Nephron progenitor cell (in vitro differentiated cells): ENCODE data around the gene TTBK1.

Experiments used
- DNase-seq: peaks from one replicate; pipeline ENCODE4 v3.0.0; 2021
- H3K27ac Mint-ChIP-seq: 2 replicates; pipeline ENCODE4 v1.8.0; 2021; ENCODE audit warnings: mild to moderate bottlenecking, moderate library complexity, mixed read lengths
- H3K27me3 Mint-ChIP-seq: 2 replicates; pipeline ENCODE4 v1.8.0; 2021; ENCODE audit warnings: mild to moderate bottlenecking, low read depth, mixed read lengths; ENCODE audit not compliant: poor library complexity
- H3K36me3 Mint-ChIP-seq: 2 replicates; pipeline ENCODE4 v1.8.0; 2021; ENCODE audit warnings: low read depth, mixed read lengths
- H3K4me1 Mint-ChIP-seq: 2 replicates; pipeline ENCODE4 v1.8.0; 2021; ENCODE audit warnings: mixed read lengths
- H3K4me3 Mint-ChIP-seq: 2 replicates; pipeline ENCODE4 v1.8.0; 2021; ENCODE audit warnings: mild to moderate bottlenecking, moderate library complexity, mixed read lengths
- H3K9me3 Mint-ChIP-seq: 2 replicates; pipeline ENCODE4 v1.8.0; 2021; ENCODE audit warnings: mild to moderate bottlenecking, moderate library complexity, mixed read lengths
- TF ChIP-seq, protein P1 (sequence below): fragments of 200-600 bp; sonication (generic); IDR thresholded peaks from 2 replicates; pipeline ENCODE4 v1.5.0; 2021; ENCODE audit warnings: antibody characterized with exemption

Gene TTBK1

DNA sequence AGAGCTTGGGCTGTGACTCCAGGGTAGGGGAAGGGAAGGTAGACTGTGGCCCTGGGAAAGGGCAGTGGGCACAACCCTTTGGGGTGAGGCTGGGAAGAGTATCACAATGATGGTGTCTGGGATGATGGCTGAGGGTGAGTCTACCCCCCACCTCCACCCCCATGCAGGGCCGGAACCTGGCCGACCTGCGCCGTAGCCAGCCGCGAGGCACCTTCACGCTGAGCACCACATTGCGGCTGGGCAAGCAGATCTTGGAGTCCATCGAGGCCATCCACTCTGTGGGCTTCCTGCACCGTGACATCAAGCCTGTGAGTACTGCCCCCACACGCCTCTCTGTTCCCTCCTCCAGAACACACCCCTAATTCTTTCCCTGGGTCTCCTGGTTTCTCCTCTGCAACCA is 10.1 kb downstream of the TTBK1 start:
- no peaks in the 10 kb centered on the region for H3K9me3 Mint-ChIP-seq
- DNase-seq: no peak
- H3K27ac Mint-ChIP-seq: no peak overlapping the region
- H3K4me1 Mint-ChIP-seq: peaks cover 36% of the 10 kb centered on the region
- H3K27me3 Mint-ChIP-seq: peaks cover 33% of the 10 kb centered on the region
- TF ChIP-seq, protein P1, sequence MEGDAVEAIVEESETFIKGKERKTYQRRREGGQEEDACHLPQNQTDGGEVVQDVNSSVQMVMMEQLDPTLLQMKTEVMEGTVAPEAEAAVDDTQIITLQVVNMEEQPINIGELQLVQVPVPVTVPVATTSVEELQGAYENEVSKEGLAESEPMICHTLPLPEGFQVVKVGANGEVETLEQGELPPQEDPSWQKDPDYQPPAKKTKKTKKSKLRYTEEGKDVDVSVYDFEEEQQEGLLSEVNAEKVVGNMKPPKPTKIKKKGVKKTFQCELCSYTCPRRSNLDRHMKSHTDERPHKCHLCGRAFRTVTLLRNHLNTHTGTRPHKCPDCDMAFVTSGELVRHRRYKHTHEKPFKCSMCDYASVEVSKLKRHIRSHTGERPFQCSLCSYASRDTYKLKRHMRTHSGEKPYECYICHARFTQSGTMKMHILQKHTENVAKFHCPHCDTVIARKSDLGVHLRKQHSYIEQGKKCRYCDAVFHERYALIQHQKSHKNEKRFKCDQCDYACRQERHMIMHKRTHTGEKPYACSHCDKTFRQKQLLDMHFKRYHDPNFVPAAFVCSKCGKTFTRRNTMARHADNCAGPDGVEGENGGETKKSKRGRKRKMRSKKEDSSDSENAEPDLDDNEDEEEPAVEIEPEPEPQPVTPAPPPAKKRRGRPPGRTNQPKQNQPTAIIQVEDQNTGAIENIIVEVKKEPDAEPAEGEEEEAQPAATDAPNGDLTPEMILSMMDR: no peak
- H3K4me3 Mint-ChIP-seq: no peak overlapping the region
- no peaks in the 10 kb centered on the region for H3K36me3 Mint-ChIP-seq

DNA sequence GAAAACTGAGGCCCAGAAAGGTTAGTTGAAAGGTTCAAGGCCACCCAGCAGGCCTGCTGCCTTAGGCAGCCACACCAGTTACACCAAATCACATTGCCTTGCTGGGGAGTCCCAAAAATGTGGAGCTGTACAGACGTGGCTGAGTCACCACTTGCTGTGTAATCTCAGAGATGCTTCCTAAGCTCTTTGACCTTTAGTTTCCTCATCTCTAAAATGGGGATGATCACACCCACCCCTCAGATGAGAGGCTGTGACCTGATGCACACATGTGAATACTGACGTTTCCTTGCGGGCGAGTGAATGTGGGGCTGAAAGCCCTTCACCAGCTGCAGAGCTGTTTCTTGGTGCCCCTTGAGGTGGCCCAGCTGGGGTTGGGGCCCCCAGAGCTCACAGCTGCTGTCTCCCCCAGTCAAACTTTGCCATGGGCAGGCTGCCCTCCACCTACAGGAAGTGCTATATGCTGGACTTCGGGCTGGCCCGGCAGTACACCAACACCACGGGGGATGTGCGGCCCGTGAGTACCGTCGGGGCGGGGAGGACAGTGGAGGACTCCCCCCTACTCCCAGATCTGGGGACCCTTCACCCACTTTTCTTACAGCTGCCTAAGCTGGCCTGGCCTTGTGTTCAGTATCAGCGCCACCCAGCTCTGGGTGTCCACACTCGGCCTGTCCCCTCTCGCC is 11.0 kb downstream of the TTBK1 start:
- DNase-seq: no peak
- peaks cover 32% of the 10 kb centered on the region for H3K27me3 Mint-ChIP-seq

DNA sequence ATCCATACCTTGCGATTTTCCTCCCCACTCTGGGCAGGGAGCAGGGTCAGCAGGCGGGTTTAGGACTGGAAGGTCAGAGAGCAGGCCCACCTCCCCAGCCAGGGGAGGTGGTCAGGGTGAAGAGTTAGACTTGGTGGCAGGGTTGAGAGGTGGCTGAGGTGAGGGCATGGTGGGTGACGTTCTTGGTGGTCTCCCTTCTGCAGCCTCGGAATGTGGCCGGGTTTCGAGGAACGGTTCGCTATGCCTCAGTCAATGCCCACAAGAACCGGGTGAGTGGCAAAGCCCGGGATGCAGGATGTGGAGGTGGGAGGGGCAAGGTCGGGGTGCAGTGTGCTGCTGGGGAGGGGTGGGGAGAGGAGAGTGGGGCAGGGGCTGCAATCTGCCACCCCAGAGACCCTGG is 11.6 kb downstream of the TTBK1 start:
- Mint-ChIP-seq H3K36me3 (no peaks in the 10 kb centered on the region), H3K4me3 (no peak overlapping the region), H3K4me1 (peaks cover 36% of the 10 kb centered on the region), H3K27me3 (peaks cover 34% of the 10 kb centered on the region), H3K27ac (no peak overlapping the region), H3K9me3 (no peaks in the 10 kb centered on the region)
- TF ChIP-seq, protein P1: no peak
- DNase-seq: no peak

More for the DNA sequence above, 11.0 kb downstream of the TTBK1 start:
- Mint-ChIP-seq H3K9me3 (no peaks in the 10 kb centered on the region), H3K27ac (no peak overlapping the region), H3K36me3 (no peaks in the 10 kb centered on the region), H3K4me3 (no peak overlapping the region), H3K4me1 (peaks cover 36% of the 10 kb centered on the region)
- TF ChIP-seq, protein P1: no peak

DNA sequence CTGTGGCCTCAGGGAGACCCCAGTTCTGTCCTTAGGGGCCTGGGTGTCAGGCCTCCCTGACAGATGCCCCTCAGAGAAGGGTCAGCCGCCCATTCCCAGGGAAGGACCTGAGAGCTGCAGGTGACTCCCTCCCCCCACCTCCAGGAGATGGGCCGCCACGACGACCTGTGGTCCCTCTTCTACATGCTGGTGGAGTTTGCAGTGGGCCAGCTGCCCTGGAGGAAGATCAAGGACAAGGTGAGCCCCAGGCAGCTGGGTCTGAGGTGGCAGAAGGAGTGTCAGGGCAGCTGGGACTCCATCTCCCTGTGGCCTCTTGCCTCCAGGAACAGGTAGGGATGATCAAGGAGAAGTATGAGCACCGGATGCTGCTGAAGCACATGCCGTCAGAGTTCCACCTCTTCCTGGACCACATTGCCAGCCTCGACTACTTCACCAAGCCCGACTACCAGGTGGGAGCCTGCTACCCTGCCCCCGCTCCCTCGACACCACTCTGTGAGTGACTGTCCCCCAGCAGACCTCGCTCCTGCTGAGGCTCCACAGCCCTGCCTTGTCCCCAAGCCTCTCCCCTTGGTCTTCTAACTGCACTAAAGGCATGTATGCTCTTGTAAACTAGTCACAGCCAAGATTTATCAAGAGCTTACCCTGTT is 12.2 kb downstream of the TTBK1 start:
- H3K4me3 Mint-ChIP-seq: no peak overlapping the region
- TF ChIP-seq, protein P1: no peak
- H3K36me3 Mint-ChIP-seq: no peaks in the 10 kb centered on the region
- peaks cover 34% of the 10 kb centered on the region for H3K27me3 Mint-ChIP-seq
- H3K27ac Mint-ChIP-seq: no peak overlapping the region
- H3K9me3 Mint-ChIP-seq: no peaks in the 10 kb centered on the region
- peaks cover 35% of the 10 kb centered on the region for H3K4me1 Mint-ChIP-seq
- DNase-seq: no peak

DNA sequence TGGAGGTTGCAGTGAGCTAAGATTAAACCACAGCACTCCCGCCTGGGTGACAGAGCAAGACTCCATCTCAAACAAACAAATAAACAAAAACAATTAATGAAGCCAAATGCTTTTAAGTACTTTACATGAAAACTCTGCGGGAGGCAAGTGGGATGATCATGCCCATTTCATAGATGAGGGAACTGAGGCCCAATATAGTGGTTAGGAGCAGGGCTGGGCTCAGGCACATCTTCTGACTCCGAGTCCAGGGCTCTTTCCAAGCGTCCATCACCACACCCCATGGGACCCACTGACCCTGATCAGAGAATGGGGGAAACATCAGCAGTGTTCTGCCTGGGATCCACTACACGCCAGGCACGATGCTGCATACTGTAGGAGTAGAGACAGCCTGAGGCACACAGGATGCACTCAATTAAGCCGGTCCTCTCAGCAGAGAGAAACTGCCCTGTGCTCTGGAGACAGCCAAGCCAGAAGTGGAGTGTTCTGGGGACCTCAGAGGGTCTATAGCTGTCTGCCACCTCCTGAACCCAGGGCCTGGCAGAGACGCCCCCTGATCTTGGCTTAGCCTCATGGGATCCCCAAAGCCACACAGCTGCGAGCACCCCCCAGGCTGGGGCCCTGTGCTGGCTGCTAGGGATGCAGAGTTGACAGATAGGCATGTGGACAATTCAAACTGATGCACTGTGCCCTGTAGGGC is 13.5 kb downstream of the TTBK1 start:
- no peak for DNase-seq
- Mint-ChIP-seq H3K27ac (no peak overlapping the region), H3K4me3 (no peak overlapping the region), H3K9me3 (no peaks in the 10 kb centered on the region), H3K4me1 (peaks cover 24% of the 10 kb centered on the region), H3K36me3 (no peaks in the 10 kb centered on the region), H3K27me3 (peaks cover 27% of the 10 kb centered on the region)
- TF ChIP-seq, protein P1: no peak
